Pancreas (tissue), 10 donors: ENCODE data around the gene NT5DC1. TPM values are rescaled to one million over a fixed set of nuclear protein-coding genes. Genes with fewer than 3 reads are reported as not detected.

ENCODE experiments used
- ATAC-seq, 4 donors: fragments of 200-7000 bp; cut with Tn5 transposase; one replicate each; pipeline versions ENCODE4 v1.8.0 to v1.9.1; 2020; ENCODE audit warnings: mild to moderate bottlenecking in 4 of 4, moderate library complexity in 4 of 4
- DNase-seq, 6 donors: peaks; one replicate each; pipeline ENCODE4 v3.0.0-alpha.2; 2020
- FAIRE-seq: peaks from 2 replicates; lab custom pipeline; 2012; peaks lifted over from hg19 to GRCh38; lab: Jason Lieb, UNC
- H3K27ac ChIP-seq, 4 donors: fragments of 200-600 bp; sonication (generic); 1 replicate in 3 of 4; 2 replicates in 1 of 4; pipeline versions ENCODE4 v1.5.0 to v1.8.0; 2020
- H3K27me3 ChIP-seq, 4 donors: fragments of 200-600 bp; one replicate each; pipeline ENCODE4 v1.8.0; 2021
- H3K36me3 ChIP-seq, 3 donors: fragments of 200-600 bp; sonication (generic) in 1 of 3; one replicate each; pipeline versions ENCODE4 v1.5.0 to v1.8.0; 2020 to 2021
- H3K4me1 ChIP-seq, 3 donors: fragments of 200-600 bp; one replicate each; pipeline ENCODE4 v1.8.0; 2021
- H3K4me3 ChIP-seq, 4 donors: fragments of 200-600 bp; sonication (generic) in 2 of 4; one replicate each; pipeline versions ENCODE4 v1.5.0 to v1.8.0; 2020 to 2021
- H3K9me3 ChIP-seq, 4 donors: fragments of 200-600 bp; one replicate each; pipeline ENCODE4 v1.8.0; 2021
- WGBS, 2 donors: extraction: QIAGEN DNeasy Blood & Tissue Kit; methylation state at CpG; one replicate each; pipeline ENCODE4 v1.1.7; 2013; 5-methylcytosine and 5-hydroxymethylcytosine counted together
- intact Hi-C, 3 donors: fragments of 100-400 bp; cut with DNase I; formaldehyde crosslinking; loops; one replicate each; pipeline versions ENCODE4 v1.11.1 to v1.14.2; 2022
- polyA plus RNA-seq, 2 donors: library from polyadenylated mRNA; stranded (reverse); fragments of 200-250 nt; gene quantifications; one replicate each; pipeline ENCODE4 v1.2.3, GENCODE V29; 2013
- total RNA-seq, 6 donors: library from RNA; stranded (reverse); fragmentation: NEBNext Ultra II Directional in 4 of 6; extraction: Animal tissue kit (Norgen Biotek cat#: 25700) in 4 of 6; gene quantifications; one replicate each; pipeline versions ENCODE4 v1.2.1 to v1.2.4, GENCODE V29; 2021 to 2023
- TF ChIP-seq, protein P1 (sequence below), 4 donors: fragments of 200-600 bp; sonication (generic) in 3 of 4; IDR thresholded peaks; one replicate each; pipeline versions ENCODE4 v1.5.0 to v1.8.0; 2021; ENCODE audit warnings: antibody characterized with exemption in 4 of 4
- donor health status: healthy with polysubstance abuse.
- donor health status: DM: no; HTN: no; CAD: no; lungs with moderate emphysema.
- donor health status: DM: no; HTN: no; CAD: no.
- donor health status: control.
- donor health status: control.
- donor health status: Bipolar disorder and iron deficiency.
- donor health status: DM: yes; HTN: yes; CAD: no.
- donor health status: DM: no; HTN: no; CAD: no.
- donor health status: DM: no; HTN: no; CAD: no.
- donor health status: DM: yes; HTN: yes; CAD: no.

Gene NT5DC1
- total and polyA plus RNA-seq, 8 donors: 4.4 to 28.3 (median 20.4) TPM

GRCh38 chr6:116126032-116126431 is 25.4 kb downstream of the NT5DC1 start, which contains the start of gene COL10A1:
Gene COL10A1, minus strand, starts transcription at chr6:116126132. Its CDS starts 640 bp downstream, at chr6:116125492.
- WGBS, 2 donors: 91 to 97% methylated on average over 6 of the region's 6 CpGs
- no peaks in the 10 kb centered on the region for H3K36me3 ChIP-seq
- no peak for DNase-seq
- TF ChIP-seq, protein P1, sequence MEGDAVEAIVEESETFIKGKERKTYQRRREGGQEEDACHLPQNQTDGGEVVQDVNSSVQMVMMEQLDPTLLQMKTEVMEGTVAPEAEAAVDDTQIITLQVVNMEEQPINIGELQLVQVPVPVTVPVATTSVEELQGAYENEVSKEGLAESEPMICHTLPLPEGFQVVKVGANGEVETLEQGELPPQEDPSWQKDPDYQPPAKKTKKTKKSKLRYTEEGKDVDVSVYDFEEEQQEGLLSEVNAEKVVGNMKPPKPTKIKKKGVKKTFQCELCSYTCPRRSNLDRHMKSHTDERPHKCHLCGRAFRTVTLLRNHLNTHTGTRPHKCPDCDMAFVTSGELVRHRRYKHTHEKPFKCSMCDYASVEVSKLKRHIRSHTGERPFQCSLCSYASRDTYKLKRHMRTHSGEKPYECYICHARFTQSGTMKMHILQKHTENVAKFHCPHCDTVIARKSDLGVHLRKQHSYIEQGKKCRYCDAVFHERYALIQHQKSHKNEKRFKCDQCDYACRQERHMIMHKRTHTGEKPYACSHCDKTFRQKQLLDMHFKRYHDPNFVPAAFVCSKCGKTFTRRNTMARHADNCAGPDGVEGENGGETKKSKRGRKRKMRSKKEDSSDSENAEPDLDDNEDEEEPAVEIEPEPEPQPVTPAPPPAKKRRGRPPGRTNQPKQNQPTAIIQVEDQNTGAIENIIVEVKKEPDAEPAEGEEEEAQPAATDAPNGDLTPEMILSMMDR (IDR thresholded peaks at IDR 0.05): no peak
- no peak within 1 kb of the TSS for H3K27ac ChIP-seq
- FAIRE-seq: no peak
- no peak for ATAC-seq
- H3K9me3 ChIP-seq: no peaks in the 10 kb centered on the region
- intact Hi-C loops: no loop called here
- H3K27me3 ChIP-seq: no peaks in the 10 kb centered on the region
- H3K4me3 ChIP-seq: no peak within 1 kb of the TSS
- no peaks in the 10 kb centered on the region for H3K4me1 ChIP-seq

- H3K4me3 ChIP-seq: no peak overlapping the region
- TF ChIP-seq, protein P1 (IDR thresholded peaks at IDR 0.05): no peak
- FAIRE-seq (no peak), ATAC-seq (no peak), DNase-seq (no peak)
- no peaks in the 10 kb centered on the region for H3K4me1 ChIP-seq
- H3K27ac ChIP-seq: no peak overlapping the region
- no peaks in the 10 kb centered on the region for H3K27me3 ChIP-seq
- H3K36me3 ChIP-seq: no peaks in the 10 kb centered on the region
- H3K9me3 ChIP-seq: no peaks in the 10 kb centered on the region
- intact Hi-C loops: no loop called here
- 70 to 75% methylated on average over 2 of the region's 2 CpGs for WGBS, 2 donors
Measured at GRCh38 chr6:116127771-116128493, 27.3 kb downstream of the NT5DC1 start.

GRCh38 chr6:116133453-116133852 is 32.8 kb downstream of the NT5DC1 start:
- DNase-seq: no peak
- WGBS, 2 donors: 87 to 88% methylated on average over 3 of the region's 3 CpGs
- intact Hi-C loops: no loop called here
- TF ChIP-seq, protein P1 (IDR thresholded peaks at IDR 0.05): no peak
- no peak for FAIRE-seq
- Histone ChIP-seq H3K36me3 (no peaks in the 10 kb centered on the region), H3K9me3 (no peaks in the 10 kb centered on the region), H3K4me3 (no peak overlapping the region), H3K27ac (no peak overlapping the region), H3K4me1 (no peaks in the 10 kb centered on the region), H3K27me3 (no peaks in the 10 kb centered on the region)
- no peak for ATAC-seq

- Histone ChIP-seq H3K27me3 (no peaks in the 10 kb centered on the region), H3K9me3 (no peaks in the 10 kb centered on the region), H3K4me3 (no peak overlapping the region), H3K4me1 (no peaks in the 10 kb centered on the region), H3K36me3 (no peaks in the 10 kb centered on the region), H3K27ac (no peak overlapping the region)
- FAIRE-seq (no peak), DNase-seq (no peak), ATAC-seq (no peak)
- TF ChIP-seq, protein P1 (IDR thresholded peaks at IDR 0.05): no peak
- intact Hi-C loops: no loop called here
- 93 to 96% methylated on average over 1 of the region's 1 CpG for WGBS, 2 donors
Measured at GRCh38 chr6:116136373-116136772, 35.7 kb downstream of the NT5DC1 start.

DNA sequence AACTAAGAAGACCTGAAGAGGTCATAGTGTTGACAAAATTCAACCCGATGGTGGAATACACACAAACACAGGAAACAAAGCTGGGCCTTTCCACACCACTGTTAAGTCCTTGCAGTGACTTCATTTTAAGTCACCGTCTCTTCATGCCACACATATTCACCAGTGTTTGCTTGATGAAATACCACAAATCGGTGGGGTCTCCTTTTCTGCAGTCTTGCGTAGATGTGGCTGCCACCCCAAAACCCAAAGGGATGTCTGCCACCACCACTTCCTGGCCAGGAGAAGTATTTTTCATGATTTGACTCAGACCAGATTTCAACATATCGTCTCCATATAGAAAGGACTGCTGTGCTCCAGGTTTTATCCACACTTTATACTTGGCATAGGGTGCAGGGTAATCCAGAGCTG is 36.3 kb downstream of the NT5DC1 start:
- WGBS, 2 donors: 94 to 96% methylated on average over 5 of the region's 5 CpGs
- intact Hi-C loops: no loop called here
- no peak overlapping the region for H3K27ac ChIP-seq
- ATAC-seq (no peak), FAIRE-seq (no peak), DNase-seq (no peak)
- no peaks in the 10 kb centered on the region for H3K9me3 ChIP-seq
- no peaks in the 10 kb centered on the region for H3K27me3 ChIP-seq
- TF ChIP-seq, protein P1 (IDR thresholded peaks at IDR 0.05): no peak
- no peak overlapping the region for H3K4me3 ChIP-seq
- H3K4me1 ChIP-seq: no peaks in the 10 kb centered on the region
- H3K36me3 ChIP-seq: no peaks in the 10 kb centered on the region
